Choroid plexus epithelial cell (primary cell): ENCODE measurements around the gene MPPED1.

Experiments
- DNase-seq: peaks from one replicate; pipeline ENCODE4 v3.0.0-alpha.2; 2010; ENCODE audit warnings: low read depth
- H3K4me3 ChIP-seq: 2 replicates; pipeline ENCODE4 v1.5.1; 2011; ENCODE audit warnings: low read depth, mild to moderate bottlenecking, control low read depth, low read length, moderate library complexity
- TF ChIP-seq, protein P1 (sequence below): conservative IDR thresholded peaks from 2 replicates; pipeline ENCODE4 v1.5.1; 2011; ENCODE audit warnings: low read depth, mild to moderate bottlenecking, control low read depth, inconsistent platforms, low read length, moderate library complexity

MPPED1 gene

DNA sequence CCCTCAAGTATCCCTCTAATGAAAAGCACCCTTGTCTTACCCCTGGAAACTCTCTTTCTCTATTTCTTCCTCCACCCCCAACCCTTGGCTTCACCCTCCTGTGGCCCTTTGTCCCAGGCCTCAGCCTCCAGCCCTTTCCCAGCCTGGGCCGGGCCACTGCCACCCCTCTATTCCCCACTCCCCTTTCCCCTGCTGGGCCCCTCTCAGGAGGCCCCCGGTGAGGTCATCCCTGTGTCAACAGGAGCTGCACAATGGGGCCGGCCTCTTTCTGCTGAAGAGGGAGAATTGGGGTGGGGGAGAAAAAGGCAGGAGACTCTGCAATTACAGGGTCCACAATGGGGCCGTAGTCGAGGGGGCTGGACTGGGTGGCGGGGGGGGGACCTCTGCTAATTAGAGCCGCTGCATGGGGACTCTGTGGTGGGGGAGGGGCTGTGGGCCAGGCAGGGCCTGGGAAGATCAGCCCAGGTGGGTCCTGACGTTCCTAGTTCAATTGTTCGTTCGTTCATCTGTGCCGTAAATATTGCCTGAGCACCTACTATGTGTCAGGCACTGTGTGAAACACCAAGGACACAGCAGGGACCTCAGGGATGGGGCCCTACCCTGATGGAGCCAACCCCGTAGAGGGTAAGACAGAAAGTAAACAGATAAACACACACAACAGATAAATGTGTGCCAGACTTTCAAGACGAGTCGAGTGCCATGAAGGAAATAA, 18.5 kb upstream of the MPPED1 start:
- TF ChIP-seq, protein P1, sequence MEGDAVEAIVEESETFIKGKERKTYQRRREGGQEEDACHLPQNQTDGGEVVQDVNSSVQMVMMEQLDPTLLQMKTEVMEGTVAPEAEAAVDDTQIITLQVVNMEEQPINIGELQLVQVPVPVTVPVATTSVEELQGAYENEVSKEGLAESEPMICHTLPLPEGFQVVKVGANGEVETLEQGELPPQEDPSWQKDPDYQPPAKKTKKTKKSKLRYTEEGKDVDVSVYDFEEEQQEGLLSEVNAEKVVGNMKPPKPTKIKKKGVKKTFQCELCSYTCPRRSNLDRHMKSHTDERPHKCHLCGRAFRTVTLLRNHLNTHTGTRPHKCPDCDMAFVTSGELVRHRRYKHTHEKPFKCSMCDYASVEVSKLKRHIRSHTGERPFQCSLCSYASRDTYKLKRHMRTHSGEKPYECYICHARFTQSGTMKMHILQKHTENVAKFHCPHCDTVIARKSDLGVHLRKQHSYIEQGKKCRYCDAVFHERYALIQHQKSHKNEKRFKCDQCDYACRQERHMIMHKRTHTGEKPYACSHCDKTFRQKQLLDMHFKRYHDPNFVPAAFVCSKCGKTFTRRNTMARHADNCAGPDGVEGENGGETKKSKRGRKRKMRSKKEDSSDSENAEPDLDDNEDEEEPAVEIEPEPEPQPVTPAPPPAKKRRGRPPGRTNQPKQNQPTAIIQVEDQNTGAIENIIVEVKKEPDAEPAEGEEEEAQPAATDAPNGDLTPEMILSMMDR = no peak
- no peak for DNase-seq
- no peak overlapping the region for H3K4me3 ChIP-seq

- H3K4me3 ChIP-seq = no peak overlapping the region
Observed at GRCh38 chr22:43393844-43394474, 17.9 kb upstream of the MPPED1 start.

DNA sequence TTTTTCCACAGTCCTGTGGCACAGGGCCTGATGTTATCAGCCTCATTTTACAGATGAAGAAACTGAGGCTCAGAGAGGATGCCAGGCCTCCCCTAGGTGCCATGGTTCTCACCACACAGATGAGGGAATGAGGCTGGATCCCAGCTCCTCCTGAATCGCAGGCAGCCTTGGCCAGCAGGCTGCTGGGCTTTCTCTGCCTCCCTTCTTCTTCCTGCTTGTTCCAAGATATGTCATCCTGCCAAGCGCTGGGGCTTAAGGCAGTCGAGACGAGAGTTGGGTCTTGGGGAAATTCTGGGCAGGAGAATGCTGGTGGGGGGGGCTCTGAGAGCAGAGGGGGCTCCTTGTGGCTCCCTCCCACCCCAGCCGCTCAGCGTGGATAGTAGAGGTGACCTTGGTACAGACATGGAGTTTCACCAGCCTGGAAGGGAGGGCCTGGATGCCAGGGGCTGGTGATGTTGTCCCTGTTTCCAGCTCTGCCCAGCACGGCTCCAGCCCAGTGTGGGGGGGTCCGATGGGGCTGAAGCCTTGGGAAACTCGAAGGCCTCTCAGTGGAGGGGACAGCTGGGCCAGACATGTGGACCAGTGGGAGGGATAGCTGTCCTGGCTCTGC, 16.6 kb upstream of the MPPED1 start:
- TF ChIP-seq, protein P1 = no peak
- H3K4me3 ChIP-seq = no peak overlapping the region
- no peak for DNase-seq

More at GRCh38 chr22:43393844-43394474, 17.9 kb upstream of the MPPED1 start:
- TF ChIP-seq, protein P1 = no peak
- no peak for DNase-seq

- no peak for DNase-seq
- no peak overlapping the region for H3K4me3 ChIP-seq
- TF ChIP-seq, protein P1 = no peak
Observed at GRCh38 chr22:43396321-43396933, 15.4 kb upstream of the MPPED1 start.

- DNase-seq = no peak
- no peak overlapping the region for H3K4me3 ChIP-seq
- TF ChIP-seq, protein P1 = no peak
Observed at GRCh38 chr22:43396934-43397457, 14.8 kb upstream of the MPPED1 start.

DNA sequence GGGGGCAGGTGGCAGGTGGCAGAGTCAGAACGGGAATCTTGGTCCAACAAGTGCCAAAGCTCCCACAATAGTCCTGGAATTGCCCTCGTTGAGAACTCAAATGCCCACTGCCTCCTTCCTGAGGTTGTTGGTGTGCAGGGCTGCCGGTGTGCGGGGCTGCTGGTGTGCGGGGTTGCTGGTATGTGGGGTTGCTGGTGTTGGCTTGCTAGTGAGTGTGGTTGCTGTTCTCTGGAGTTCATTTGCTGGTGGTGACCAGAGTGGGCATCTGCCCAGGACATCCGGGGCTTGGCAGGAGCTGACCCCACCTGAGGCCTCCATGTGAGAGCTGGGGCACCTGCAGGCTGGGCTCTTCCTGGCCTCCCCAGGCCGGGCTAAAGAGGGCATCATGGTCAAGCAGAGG, 14.0 kb upstream of the MPPED1 start:
- no peak for DNase-seq
- H3K4me3 ChIP-seq = no peak overlapping the region
- TF ChIP-seq, protein P1 = no peak
